ENCODE data around the gene IRF8.

GRCh38 chr16:85927959-85928358, 29.0 kb downstream of the IRF8 start:
- TF ChIP-seq CTCF (IDR thresholded peaks at IDR 0.05; ENCODE audit: low read depth, low read length, poor library complexity, severe bottlenecking) (no peak), EZH2phosphoT487 (IDR thresholded peaks at IDR 0.05; ENCODE audit: borderline replicate concordance, low read length) (no peak)

Data from DOHH2 (cell line).